ENCODE data around the gene MBD5.

The MBD5 gene

GRCh38 chr2:148513427-148513826, 492.5 kb downstream of the MBD5 start:
- no peak overlapping the region for H3K23ac ChIP-seq (ENCODE audit: low read depth, low read length, poor library complexity)
- DNase-seq (ENCODE audit: low spot score), result no peak
- H2BK5ac ChIP-seq (ENCODE audit: low read length), result no peak overlapping the region
- H3K4ac ChIP-seq (ENCODE audit: low read length), result no peak overlapping the region
- no peak overlapping the region for H3K27ac ChIP-seq (replicated peaks; ENCODE audit: low read length)
- peaks cover 0 to 7% of the 10 kb centered on the region in 2 donors for H3K36me3 ChIP-seq (replicated peaks in 1 of 2; ENCODE audit: control insufficient read depth in 2 of 2, insufficient read depth in 2 of 2, low read length in 2 of 2)
- no peaks in the 10 kb centered on the region for H3K79me1 ChIP-seq (ENCODE audit: low read depth, low read length)
- H2BK12ac ChIP-seq (ENCODE audit: low read length), result no peak overlapping the region
- H3K9ac ChIP-seq (ENCODE audit: low read depth, low read length, poor library complexity), result no peak overlapping the region
- H3K4me2 ChIP-seq (ENCODE audit: insufficient read depth, low read length, poor library complexity, severe bottlenecking), result no peak overlapping the region
- H2AFZ ChIP-seq (ENCODE audit: low read length), result no peak overlapping the region
- H2AK5ac ChIP-seq (ENCODE audit: low read depth, low read length), result no peak overlapping the region
- no peak overlapping the region for H4K91ac ChIP-seq (ENCODE audit: low read depth, low read length, poor library complexity)
- WGBS, 2 donors (ENCODE audit: extremely low coverage in 2 of 2, insufficient read length in 2 of 2, insufficient replicate concordance in 1 of 2), result no CpG with 5 or more reads among the region's 1 CpG
- H3K4me1 ChIP-seq (ENCODE audit: control insufficient read depth in 2 of 2, insufficient read depth in 1 of 2, low read depth in 1 of 2, low read length in 2 of 2), result peaks cover 4 to 5% of the 10 kb centered on the region in 2 donors
- no peak overlapping the region for H3K18ac ChIP-seq (ENCODE audit: low read length)
- H3K27me3 ChIP-seq (ENCODE audit: control insufficient read depth in 3 of 3, insufficient read depth in 3 of 3, low read depth in 1 of 3, low read length in 3 of 3), result no peaks in the 10 kb centered on the region
- no peak overlapping the region for H2BK120ac ChIP-seq (ENCODE audit: low read depth, low read length)
- H2BK15ac ChIP-seq (ENCODE audit: low read length), result no peak overlapping the region
- H3K9me3 ChIP-seq (replicated peaks in 1 of 2; ENCODE audit: control insufficient read depth in 2 of 2, insufficient read depth in 1 of 2, low read depth in 1 of 2, low read length in 2 of 2), result no peaks in the 10 kb centered on the region
- H4K8ac ChIP-seq (ENCODE audit: low read depth, low read length), result no peak overlapping the region
- no peak overlapping the region for H3K14ac ChIP-seq (ENCODE audit: low read length)
- H3K4me3 ChIP-seq (ENCODE audit: low read length in 2 of 2), result no peak overlapping the region

- Histone ChIP-seq H2BK120ac (ENCODE audit: low read depth, low read length) (no peak overlapping the region), H3K79me1 (ENCODE audit: low read depth, low read length) (no peaks in the 10 kb centered on the region), H3K4me1 (ENCODE audit: control insufficient read depth in 2 of 2, insufficient read depth in 1 of 2, low read depth in 1 of 2, low read length in 2 of 2) (peaks cover 0 to 5% of the 10 kb centered on the region in 2 donors), H3K9ac (ENCODE audit: low read depth, low read length, poor library complexity) (no peak overlapping the region), H4K91ac (ENCODE audit: low read depth, low read length, poor library complexity) (no peak overlapping the region), H2AFZ (ENCODE audit: low read length) (no peak overlapping the region), H3K14ac (ENCODE audit: low read length) (no peak overlapping the region), H3K36me3 (replicated peaks in 1 of 2; ENCODE audit: control insufficient read depth in 2 of 2, insufficient read depth in 2 of 2, low read length in 2 of 2) (peaks cover 0 to 7% of the 10 kb centered on the region in 2 donors), H3K18ac (ENCODE audit: low read length) (no peak overlapping the region), H3K4ac (ENCODE audit: low read length) (no peak overlapping the region), H3K9me3 (replicated peaks in 1 of 2; ENCODE audit: control insufficient read depth in 2 of 2, insufficient read depth in 1 of 2, low read depth in 1 of 2, low read length in 2 of 2) (no peaks in the 10 kb centered on the region), H2BK5ac (ENCODE audit: low read length) (no peak overlapping the region), H2BK12ac (ENCODE audit: low read length) (no peak overlapping the region), H3K27me3 (ENCODE audit: control insufficient read depth in 3 of 3, insufficient read depth in 3 of 3, low read depth in 1 of 3, low read length in 3 of 3) (no peaks in the 10 kb centered on the region), H3K23ac (ENCODE audit: low read depth, low read length, poor library complexity) (no peak overlapping the region), H2BK15ac (ENCODE audit: low read length) (no peak overlapping the region), H3K27ac (replicated peaks; ENCODE audit: low read length) (no peak overlapping the region), H3K4me2 (ENCODE audit: insufficient read depth, low read length, poor library complexity, severe bottlenecking) (no peak overlapping the region), H2AK5ac (ENCODE audit: low read depth, low read length) (no peak overlapping the region), H4K8ac (ENCODE audit: low read depth, low read length) (no peak overlapping the region), H3K4me3 (ENCODE audit: low read length in 2 of 2) (no peak overlapping the region)
- WGBS, 2 donors (ENCODE audit: extremely low coverage in 2 of 2, insufficient read length in 2 of 2, insufficient replicate concordance in 1 of 2), result no CpG with 5 or more reads among the region's 1 CpG
- no peak for DNase-seq (ENCODE audit: low spot score)
These were observed 494.2 kb downstream of the MBD5 start for GRCh38 chr2:148515120-148515519.

- no peak overlapping the region for H2BK15ac ChIP-seq (ENCODE audit: low read length)
- H3K23ac ChIP-seq (ENCODE audit: low read depth, low read length, poor library complexity), result no peak overlapping the region
- H2AK5ac ChIP-seq (ENCODE audit: low read depth, low read length), result no peak overlapping the region
- H3K18ac ChIP-seq (ENCODE audit: low read length), result no peak overlapping the region
- no peak overlapping the region for H3K4me2 ChIP-seq (ENCODE audit: insufficient read depth, low read length, poor library complexity, severe bottlenecking)
- H2BK5ac ChIP-seq (ENCODE audit: low read length), result no peak overlapping the region
- no peak overlapping the region for H3K27ac ChIP-seq (replicated peaks; ENCODE audit: low read length)
- no peak overlapping the region for H3K9ac ChIP-seq (ENCODE audit: low read depth, low read length, poor library complexity)
- H3K27me3 ChIP-seq (ENCODE audit: control insufficient read depth in 3 of 3, insufficient read depth in 3 of 3, low read depth in 1 of 3, low read length in 3 of 3), result no peaks in the 10 kb centered on the region
- no peak for DNase-seq (ENCODE audit: low spot score)
- no CpG with 5 or more reads among the region's 2 CpGs for WGBS, 2 donors (ENCODE audit: extremely low coverage in 2 of 2, insufficient read length in 2 of 2, insufficient replicate concordance in 1 of 2)
- no peak overlapping the region for H2BK120ac ChIP-seq (ENCODE audit: low read depth, low read length)
- no peak overlapping the region for H4K91ac ChIP-seq (ENCODE audit: low read depth, low read length, poor library complexity)
- H2AFZ ChIP-seq (ENCODE audit: low read length), result no peak overlapping the region
- no peak overlapping the region for H4K8ac ChIP-seq (ENCODE audit: low read depth, low read length)
- H3K4me1 ChIP-seq (ENCODE audit: control insufficient read depth in 2 of 2, insufficient read depth in 1 of 2, low read depth in 1 of 2, low read length in 2 of 2), result peaks cover 0 to 5% of the 10 kb centered on the region in 2 donors
- H2BK12ac ChIP-seq (ENCODE audit: low read length), result no peak overlapping the region
- H3K36me3 ChIP-seq (replicated peaks in 1 of 2; ENCODE audit: control insufficient read depth in 2 of 2, insufficient read depth in 2 of 2, low read length in 2 of 2), result peaks cover 0 to 7% of the 10 kb centered on the region in 2 donors
- H3K4me3 ChIP-seq (ENCODE audit: low read length in 2 of 2), result no peak overlapping the region
- no peak overlapping the region for H3K14ac ChIP-seq (ENCODE audit: low read length)
- H3K9me3 ChIP-seq (replicated peaks in 1 of 2; ENCODE audit: control insufficient read depth in 2 of 2, insufficient read depth in 1 of 2, low read depth in 1 of 2, low read length in 2 of 2), result no peaks in the 10 kb centered on the region
- H3K79me1 ChIP-seq (ENCODE audit: low read depth, low read length), result no peaks in the 10 kb centered on the region
- no peak overlapping the region for H3K4ac ChIP-seq (ENCODE audit: low read length)
These were observed 495.1 kb downstream of the MBD5 start for GRCh38 chr2:148515976-148516375.

- WGBS, 2 donors (ENCODE audit: extremely low coverage in 2 of 2, insufficient read length in 2 of 2, insufficient replicate concordance in 1 of 2), result no CpG with 5 or more reads among the region's 2 CpGs
- H3K4me1 ChIP-seq (ENCODE audit: control insufficient read depth in 2 of 2, insufficient read depth in 1 of 2, low read depth in 1 of 2, low read length in 2 of 2), result peaks cover 0 to 7% of the 10 kb centered on the region in 2 donors
- no peak overlapping the region for H2BK12ac ChIP-seq (ENCODE audit: low read length)
- no peak overlapping the region for H3K18ac ChIP-seq (ENCODE audit: low read length)
- H3K79me1 ChIP-seq (ENCODE audit: low read depth, low read length), result no peaks in the 10 kb centered on the region
- no peaks in the 10 kb centered on the region for H3K27me3 ChIP-seq (ENCODE audit: control insufficient read depth in 3 of 3, insufficient read depth in 3 of 3, low read depth in 1 of 3, low read length in 3 of 3)
- no peak overlapping the region for H3K4me2 ChIP-seq (ENCODE audit: insufficient read depth, low read length, poor library complexity, severe bottlenecking)
- no peak overlapping the region for H2AFZ ChIP-seq (ENCODE audit: low read length)
- H4K8ac ChIP-seq (ENCODE audit: low read depth, low read length), result no peak overlapping the region
- no peak overlapping the region for H3K23ac ChIP-seq (ENCODE audit: low read depth, low read length, poor library complexity)
- H2AK5ac ChIP-seq (ENCODE audit: low read depth, low read length), result no peak overlapping the region
- H3K9ac ChIP-seq (ENCODE audit: low read depth, low read length, poor library complexity), result no peak overlapping the region
- H4K91ac ChIP-seq (ENCODE audit: low read depth, low read length, poor library complexity), result no peak overlapping the region
- no peaks in the 10 kb centered on the region for H3K9me3 ChIP-seq (replicated peaks in 1 of 2; ENCODE audit: control insufficient read depth in 2 of 2, insufficient read depth in 1 of 2, low read depth in 1 of 2, low read length in 2 of 2)
- H3K4ac ChIP-seq (ENCODE audit: low read length), result no peak overlapping the region
- H2BK120ac ChIP-seq (ENCODE audit: low read depth, low read length), result no peak overlapping the region
- H3K36me3 ChIP-seq (replicated peaks in 1 of 2; ENCODE audit: control insufficient read depth in 2 of 2, insufficient read depth in 2 of 2, low read length in 2 of 2), result peaks cover 0 to 5% of the 10 kb centered on the region in 2 donors
- H2BK5ac ChIP-seq (ENCODE audit: low read length), result no peak overlapping the region
- no peak overlapping the region for H3K27ac ChIP-seq (replicated peaks; ENCODE audit: low read length)
- no peak overlapping the region for H3K4me3 ChIP-seq (ENCODE audit: low read length in 2 of 2)
- no peak overlapping the region for H2BK15ac ChIP-seq (ENCODE audit: low read length)
- no peak overlapping the region for H3K14ac ChIP-seq (ENCODE audit: low read length)
- no peak for DNase-seq (ENCODE audit: low spot score)
These were observed 496.4 kb downstream of the MBD5 start for GRCh38 chr2:148517296-148517695.
